GM23338 (cell line): ENCODE data around the gene TMEM255B.

Source experiments
- CTCF ChIP-seq, 2 experiments: fragments of 200-600 bp in 1 of 2; sonication (generic) in 1 of 2; conservative IDR thresholded peaks; 2 replicates each; pipeline versions ENCODE4 v1.5.1 to v1.6.1; 2016 to 2017; ENCODE audit warnings: antibody characterized with exemption in 2 of 2, low read depth in 2 of 2, mild to moderate bottlenecking in 2 of 2, moderate library complexity in 1 of 2
- EZH2phosphoT487 ChIP-seq: fragments of 200-600 bp; sonication (generic); IDR thresholded peaks from one replicate; pipeline ENCODE4 v1.8.1; 2018; ENCODE audit warnings: antibody characterized with exemption; ENCODE audit not compliant: unreplicated experiment
- JUNB ChIP-seq: IDR thresholded peaks from one replicate; pipeline ENCODE4 v1.6.1; 2016; ENCODE audit warnings: antibody characterized with exemption; ENCODE audit not compliant: unreplicated experiment
- ZNF331 ChIP-seq: fragments of 250-450 bp; sonication (Bioruptor Pico); IDR thresholded peaks from 2 replicates; pipeline ENCODE4 v1.5.0; 2020; ENCODE audit warnings: low read depth, mild to moderate bottlenecking, moderate library complexity
- ZNF462 ChIP-seq: fragments of 250-450 bp; sonication (Bioruptor Pico); IDR thresholded peaks from 2 replicates; pipeline ENCODE4 v1.5.0; 2020; ENCODE audit warnings: mild to moderate bottlenecking, moderate library complexity

GRCh38 chr13:113854238-113855011, 95.4 kb downstream of the TMEM255B start:
- TF ChIP-seq EZH2phosphoT487 (no peak), JUNB (no peak), CTCF (conservative IDR thresholded peaks at IDR 0.05; ENCODE audit: low read depth in 2 of 2) (no peak), ZNF462 (no peak), ZNF331 (no peak)
